VCaP (cell line): ENCODE measurements around the gene MMAB.
A peak's percentile ranks its signal among the peaks of the same experiment; 100 is the strongest.

ENCODE experiments used
- H3K27ac ChIP-seq: fragments of 450-650 bp; 2 replicates; pipeline ENCODE4 v1.5.1; 2017
- TF ChIP-seq, protein P1 (sequence below): fragments of 450-650 bp; conservative IDR thresholded peaks from 2 replicates; pipeline ENCODE4 v1.5.1; 2017; ENCODE audit warnings: mild to moderate bottlenecking, moderate library complexity

MMAB gene

DNA sequence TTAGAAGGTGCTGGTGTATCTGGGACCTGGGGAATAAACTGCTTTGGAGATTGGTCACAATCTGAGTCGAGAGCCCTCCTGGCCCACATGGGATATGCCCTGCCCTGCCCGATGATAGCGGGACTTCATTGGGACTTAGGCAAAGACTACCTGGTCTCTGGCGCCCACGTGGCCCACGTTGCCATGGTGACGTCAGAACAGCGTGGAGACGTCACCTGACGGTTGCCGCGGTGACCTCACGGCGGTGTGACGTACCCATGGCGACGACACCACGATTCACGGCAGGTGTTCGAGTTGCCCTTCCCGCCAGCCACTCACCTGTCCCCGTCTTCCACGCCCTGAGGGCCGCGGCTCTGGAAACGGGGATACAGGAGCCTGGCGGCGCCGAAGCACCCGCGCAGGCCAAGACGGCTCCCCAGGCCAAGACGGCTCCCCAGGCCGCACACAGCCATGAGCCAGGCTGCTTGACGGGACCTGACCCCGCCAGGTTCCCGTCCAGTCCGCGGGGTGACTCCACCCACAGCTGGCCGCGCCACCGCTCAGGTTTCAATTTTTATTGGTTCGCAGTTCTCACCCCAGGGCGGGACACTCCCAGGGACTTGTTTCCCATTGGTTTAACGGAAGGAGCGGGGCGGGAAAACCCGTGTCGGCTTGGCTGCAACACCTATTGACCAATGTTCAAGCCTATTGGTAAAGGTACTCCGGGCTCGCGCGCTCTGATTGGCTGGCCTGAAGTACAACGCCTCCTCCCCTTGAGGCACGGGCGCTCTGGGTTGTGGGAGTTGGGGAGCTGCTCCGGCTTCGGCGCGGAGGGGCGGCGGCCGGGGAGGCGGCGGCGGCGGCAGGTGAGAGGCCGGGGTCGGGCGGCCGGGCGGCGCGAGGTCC, at the start of gene MMAB, which contains the start of gene MVK:
MMAB (minus strand) TSS at position 476 of the 885 bp plus-strand sequence; CDS start at position 452, 24 bp downstream.
MVK (plus strand) TSS at position 766 of the 885 bp plus-strand sequence. CDS start 1,029 bp downstream, outside the sequence.
- TF ChIP-seq, protein P1, sequence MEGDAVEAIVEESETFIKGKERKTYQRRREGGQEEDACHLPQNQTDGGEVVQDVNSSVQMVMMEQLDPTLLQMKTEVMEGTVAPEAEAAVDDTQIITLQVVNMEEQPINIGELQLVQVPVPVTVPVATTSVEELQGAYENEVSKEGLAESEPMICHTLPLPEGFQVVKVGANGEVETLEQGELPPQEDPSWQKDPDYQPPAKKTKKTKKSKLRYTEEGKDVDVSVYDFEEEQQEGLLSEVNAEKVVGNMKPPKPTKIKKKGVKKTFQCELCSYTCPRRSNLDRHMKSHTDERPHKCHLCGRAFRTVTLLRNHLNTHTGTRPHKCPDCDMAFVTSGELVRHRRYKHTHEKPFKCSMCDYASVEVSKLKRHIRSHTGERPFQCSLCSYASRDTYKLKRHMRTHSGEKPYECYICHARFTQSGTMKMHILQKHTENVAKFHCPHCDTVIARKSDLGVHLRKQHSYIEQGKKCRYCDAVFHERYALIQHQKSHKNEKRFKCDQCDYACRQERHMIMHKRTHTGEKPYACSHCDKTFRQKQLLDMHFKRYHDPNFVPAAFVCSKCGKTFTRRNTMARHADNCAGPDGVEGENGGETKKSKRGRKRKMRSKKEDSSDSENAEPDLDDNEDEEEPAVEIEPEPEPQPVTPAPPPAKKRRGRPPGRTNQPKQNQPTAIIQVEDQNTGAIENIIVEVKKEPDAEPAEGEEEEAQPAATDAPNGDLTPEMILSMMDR = no peak
- H3K27ac ChIP-seq = peak within 1 kb of the TSS; percentile 85

DNA sequence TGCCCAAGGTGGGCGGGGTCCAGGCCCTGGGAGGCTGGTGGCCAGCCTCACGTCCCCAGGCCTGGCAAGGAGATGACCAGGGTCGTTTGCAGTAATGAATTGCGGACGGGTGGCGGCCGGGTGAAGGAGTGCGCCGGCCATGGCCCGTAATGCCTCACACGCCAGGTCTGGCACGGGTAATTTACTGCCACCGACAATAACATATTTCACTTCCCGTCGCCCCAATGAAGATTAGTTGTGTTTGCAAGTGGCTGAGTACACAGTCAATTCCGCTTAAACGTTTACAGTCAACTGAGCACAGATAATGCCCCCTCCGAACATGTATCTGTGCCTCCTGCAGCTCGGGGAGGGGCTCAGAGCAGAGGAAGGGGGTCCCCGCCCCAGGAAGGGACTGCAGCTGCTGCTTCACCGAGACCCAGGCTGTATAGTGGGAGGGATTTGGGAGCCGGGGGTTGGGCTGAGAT, 48.6 kb upstream of the MMAB start:
- H3K27ac ChIP-seq = peak overlapping the region; percentile 56
- TF ChIP-seq, protein P1 = no peak

DNA sequence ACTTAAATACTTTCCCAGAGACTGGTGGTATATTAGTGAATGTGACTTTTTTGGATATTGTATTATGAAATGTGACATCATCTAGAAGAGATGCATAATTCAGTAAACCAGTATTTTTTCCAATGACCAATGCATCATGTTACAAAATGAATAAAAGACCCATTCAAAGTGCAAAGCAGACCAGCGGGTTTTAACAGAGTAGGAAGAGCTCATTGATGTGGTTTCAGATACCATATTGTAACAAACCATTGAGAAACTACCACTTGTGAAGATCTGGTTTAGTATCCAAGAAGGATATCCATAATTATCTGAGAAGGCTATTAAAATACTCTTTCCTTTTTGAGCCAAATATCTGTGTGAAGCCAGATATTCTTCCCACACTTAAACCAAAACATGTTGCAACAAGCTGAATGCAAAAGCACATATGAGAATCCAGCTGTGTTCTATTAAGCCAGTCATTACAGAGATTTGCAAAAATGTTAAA, 47.9 kb upstream of the MMAB start:
- TF ChIP-seq, protein P1 = no peak
- H3K27ac ChIP-seq = peak overlapping the region; percentile 56

DNA sequence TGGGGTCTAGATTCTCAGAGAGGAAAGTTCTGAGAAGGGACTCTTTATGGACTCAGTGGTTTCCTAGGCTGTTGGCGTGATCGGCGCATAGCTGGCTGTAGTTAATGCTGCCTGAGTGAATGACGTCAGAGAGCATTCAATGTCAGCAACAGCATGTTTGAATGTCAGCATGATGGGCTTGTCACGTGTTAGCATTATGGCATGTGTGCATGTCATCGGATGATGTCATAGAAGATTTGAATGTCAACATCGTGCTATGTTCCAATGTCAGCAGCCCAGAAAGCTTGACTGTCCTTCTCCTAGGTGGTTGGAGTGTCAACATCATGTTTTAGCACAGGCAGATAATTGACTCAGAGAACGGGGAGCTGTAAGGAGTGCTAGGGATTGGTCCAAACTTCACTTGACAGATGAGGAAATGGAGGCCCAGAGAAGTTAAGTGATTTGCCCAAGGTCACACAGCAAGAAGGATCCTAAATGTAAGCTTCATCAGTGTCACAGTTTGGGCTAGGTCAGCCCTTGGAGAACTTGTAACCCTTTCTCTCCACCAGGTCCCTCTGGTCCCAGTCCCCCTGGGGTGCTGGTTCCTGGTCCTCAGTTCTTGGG, 45.8 kb upstream of the MMAB start:
- TF ChIP-seq, protein P1 = no peak
- H3K27ac ChIP-seq = no peak overlapping the region

DNA sequence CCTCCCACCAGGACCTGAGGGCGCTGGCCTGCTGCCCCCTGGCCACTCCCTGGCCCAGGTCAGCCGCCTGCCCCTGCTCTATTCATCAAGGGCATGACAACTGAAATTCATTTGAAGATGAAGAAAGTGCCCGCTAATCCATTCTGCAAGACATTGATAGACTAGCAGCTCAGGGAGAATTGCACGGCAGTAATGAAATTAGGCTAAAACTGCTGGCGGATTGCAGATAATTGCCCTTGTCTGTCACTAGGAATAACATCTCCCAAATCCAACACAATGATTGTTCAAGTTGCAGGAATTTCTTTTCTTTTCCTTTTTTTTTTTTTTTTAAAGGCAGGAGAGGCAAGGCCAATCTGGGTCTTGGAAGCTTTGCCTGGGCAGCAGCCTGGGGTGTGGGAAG, 44.8 kb upstream of the MMAB start:
- TF ChIP-seq, protein P1 = no peak
- H3K27ac ChIP-seq = no peak overlapping the region

DNA sequence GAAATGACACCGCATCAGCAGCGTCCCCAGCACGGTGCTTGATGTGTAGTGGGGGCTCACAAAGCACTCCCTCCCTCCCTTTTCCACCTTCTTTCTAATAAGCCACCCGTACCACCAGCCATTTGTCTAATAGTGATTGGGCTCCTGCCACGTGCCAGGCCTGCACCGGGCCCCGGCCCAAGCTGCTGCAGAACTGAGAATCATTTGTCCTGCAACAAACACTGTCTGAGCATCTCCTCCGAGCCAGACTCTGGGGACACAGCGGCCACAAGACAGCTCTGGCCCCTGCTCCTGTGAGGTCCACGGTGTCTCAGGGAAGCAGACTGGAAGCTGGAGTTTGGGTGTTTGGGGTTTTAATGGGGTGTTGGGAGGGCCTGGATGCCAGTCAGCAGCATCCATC, 44.2 kb upstream of the MMAB start:
- TF ChIP-seq, protein P1 = no peak
- H3K27ac ChIP-seq = no peak overlapping the region

DNA sequence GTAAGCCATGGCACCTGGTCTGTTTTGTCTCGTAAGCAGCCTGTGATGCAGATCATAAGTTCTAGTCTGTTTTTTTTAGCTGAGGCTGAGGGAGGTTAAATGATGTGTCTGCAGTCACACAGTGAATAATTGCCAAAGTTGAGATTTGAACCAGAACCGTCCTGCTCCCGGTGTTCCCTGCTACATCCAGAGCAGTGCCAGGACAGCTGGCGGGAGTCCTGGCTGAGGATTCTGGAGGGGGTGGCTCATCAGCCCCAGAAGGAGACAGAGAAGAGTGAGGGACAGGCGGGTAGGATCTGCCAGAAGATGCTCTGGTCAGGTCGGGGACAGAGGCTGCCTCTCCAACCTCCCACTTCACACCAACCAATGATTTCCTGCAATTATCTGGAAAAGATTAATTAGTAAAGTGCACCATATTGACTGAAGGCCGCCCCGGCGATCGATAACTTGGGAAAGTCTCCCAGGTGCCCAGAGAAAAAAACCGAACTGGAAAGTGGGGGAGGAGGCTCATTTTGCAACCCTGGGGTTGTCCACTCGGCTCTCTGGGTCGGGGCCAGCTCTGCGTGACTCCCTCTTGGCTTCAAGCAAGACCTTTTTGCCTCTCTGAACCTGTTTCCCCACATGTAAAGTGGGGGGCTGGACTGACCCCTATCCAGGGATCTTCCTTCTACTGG, 42.4 kb upstream of the MMAB start:
- H3K27ac ChIP-seq = no peak overlapping the region
- TF ChIP-seq, protein P1 = no peak
